Activated CD4-positive, alpha-beta T cell treated with anti-CD3 and anti-CD28 coated beads, Interleukin-2, Interleukin-6, amounts not matched to agents 100 ng/mL and 50 ng/mL, durations not matched to agents 16 hours and 8 hours (primary cell): ENCODE measurements around the gene DNHD1.

ENCODE experiments used
- DNase-seq: peaks from one replicate; pipeline ENCODE4 v3.0.0-alpha.2; 2020

DNHD1 gene

GRCh38 chr11:6566704-6567370 is 69.8 kb downstream of the DNHD1 start:
- DNase-seq = no peak

GRCh38 chr11:6567371-6567745 is 70.3 kb downstream of the DNHD1 start:
- DNase-seq = no peak

GRCh38 chr11:6568191-6568918 is 71.3 kb downstream of the DNHD1 start:
- DNase-seq = no peak

GRCh38 chr11:6569706-6570105 is 72.6 kb downstream of the DNHD1 start:
- DNase-seq = no peak

- DNase-seq = no peak
Observed at GRCh38 chr11:6570691-6571427, 73.8 kb downstream of the DNHD1 start.

- DNase-seq = no peak
Observed at GRCh38 chr11:6571434-6572008, 74.4 kb downstream of the DNHD1 start.

- no peak for DNase-seq
Observed at GRCh38 chr11:6572215-6572614, 75.1 kb downstream of the DNHD1 start.

- DNase-seq = no peak
Observed at GRCh38 chr11:6574816-6575715, 78.0 kb downstream of the DNHD1 start.

GRCh38 chr11:6576471-6577373 is 79.6 kb downstream of the DNHD1 start:
- no peak for DNase-seq

- DNase-seq = no peak
Observed at GRCh38 chr11:6578134-6578533, 81.1 kb downstream of the DNHD1 start.

- no peak for DNase-seq
Observed at GRCh38 chr11:6579681-6580080, 82.6 kb downstream of the DNHD1 start.

GRCh38 chr11:6583584-6583983 is 86.5 kb downstream of the DNHD1 start:
- DNase-seq = no peak

- no peak for DNase-seq
Observed at GRCh38 chr11:6584528-6584927, 87.4 kb downstream of the DNHD1 start.

GRCh38 chr11:6586434-6587359 is 89.6 kb downstream of the DNHD1 start:
- no peak for DNase-seq

GRCh38 chr11:6587360-6587953 is 90.4 kb downstream of the DNHD1 start:
- no peak for DNase-seq

- no peak for DNase-seq
Observed at GRCh38 chr11:6588018-6588417, 90.9 kb downstream of the DNHD1 start.

- no peak for DNase-seq
Observed at GRCh38 chr11:6594142-6594768, 97.2 kb downstream of the DNHD1 start.

GRCh38 chr11:6596239-6596877 is 99.3 kb downstream of the DNHD1 start:
- no peak for DNase-seq

GRCh38 chr11:6598555-6598954 is 101.5 kb downstream of the DNHD1 start:
- DNase-seq = no peak
